HCT116 (cell line): ENCODE measurements around the gene PEF1. TPM values are rescaled to one million over a fixed set of nuclear protein-coding genes. Genes with fewer than 3 reads are reported as not detected.

Experiments used
- ATAC-seq: fragments of 200-7000 bp; cut with Tn5 transposase; 2 replicates; pipeline ENCODE4 v1.9.1; 2020; ENCODE audit warnings: mild to moderate bottlenecking, moderate library complexity
- BruUV-seq: library from RNA; stranded (reverse); fragments of 400-500 nt; replicated peaks from 2 replicates; lab custom pipeline; 2021; lab: Mats Ljungman, UMichigan
- CTCF ChIA-PET: fragments of 300-600 bp; sonication (Branson Sonifier 250); formaldehyde crosslinking; loops from one replicate; lab custom pipeline; 2021; ENCODE audit warnings: antibody characterized with exemption; lab: Charles Lee
- POLR2A ChIA-PET: fragments of 300-600, 350-600 bp; sonication (Branson Sonifier 250); formaldehyde crosslinking; loops from one replicate; lab custom pipeline; 2021; ENCODE audit warnings: antibody characterized with exemption; lab: Charles Lee
- RAD21 ChIA-PET, 2 experiments: fragments of 300-600 bp; sonication (Branson Sonifier 250); formaldehyde crosslinking; loops; one replicate each; lab custom pipeline; 2023; ENCODE audit warnings: low total read pairs in 2 of 2; ENCODE audit not compliant: uncharacterized antibody in 2 of 2, unreplicated experiment in 2 of 2, low non-redundant PET in 1 of 2; lab: Charles Lee
- DNase-seq: peaks from one replicate; pipeline ENCODE4 v3.0.0-alpha.2; 2010; ENCODE audit warnings: low read depth, low spot score
- H2AFZ ChIP-seq: fragments of 200-600 bp; shearing (Covaris generic), sonication (generic); 2 replicates; pipeline ENCODE4 v1.6.1; 2017; ENCODE audit warnings: low read depth, mixed run types, mixed read lengths, antibody characterized with exemption, low read length; ENCODE audit not compliant: poor library complexity, severe bottlenecking
- H3K27ac ChIP-seq: 2 replicates; pipeline ENCODE4 v1.5.1; 2012; ENCODE audit warnings: low read depth, low read length
- H3K27me3 ChIP-seq: fragments of 200-600 bp; sonication (generic); 2 replicates; pipeline ENCODE4 v1.6.1; 2016; ENCODE audit warnings: mixed run types, low read length, mixed read lengths; ENCODE audit not compliant: insufficient read depth
- H3K36me3 ChIP-seq, 2 experiments: fragments of 200-500 bp in 1 of 2; fragments of 200-600 bp in 1 of 2; sonication (Bioruptor generic) in 1 of 2; sonication (generic) in 1 of 2; 2 replicates each; pipeline versions ENCODE4 v1.5.1 to v1.6.1; 2014 to 2016; ENCODE audit warnings: low read length in 2 of 2, inconsistent platforms in 1 of 2, mixed read lengths in 1 of 2, mixed run types in 1 of 2; ENCODE audit not compliant: insufficient read depth in 2 of 2, control insufficient read depth in 1 of 2
- H3K4me1 ChIP-seq, 2 experiments: fragments of 200-600 bp in 1 of 2; sonication (generic) in 1 of 2; 2 replicates each; pipeline versions ENCODE4 v1.5.1 to v1.6.1; 2012 to 2017; ENCODE audit warnings: low read length in 2 of 2, inconsistent platforms in 1 of 2, mild to moderate bottlenecking in 1 of 2, mixed read lengths in 1 of 2, mixed run types in 1 of 2, moderate library complexity in 1 of 2; ENCODE audit not compliant: insufficient read depth in 2 of 2, control insufficient read depth in 1 of 2
- H3K4me2 ChIP-seq: fragments of 200-600 bp; sonication (generic); 2 replicates; pipeline ENCODE4 v1.6.1; 2017; ENCODE audit warnings: mixed run types, low read length, mixed read lengths
- H3K4me3 ChIP-seq, 2 experiments: fragments of 200-600 bp in 1 of 2; sonication (generic) in 1 of 2; replicated peaks in 1 of 2; 2 replicates each; pipeline ENCODE4 v1.5.1; 2011 to 2016; ENCODE audit warnings: low read length in 2 of 2, control low read depth in 1 of 2, low read depth in 1 of 2, mild to moderate bottlenecking in 1 of 2, mixed read lengths in 1 of 2, mixed run types in 1 of 2
- H3K79me2 ChIP-seq: fragments of 200-600 bp; sonication (generic); 2 replicates; pipeline ENCODE4 v1.6.1; 2017; ENCODE audit warnings: mild to moderate bottlenecking, mixed run types, low read length, moderate library complexity, mixed read lengths; ENCODE audit not compliant: insufficient read depth
- H3K9ac ChIP-seq: fragments of 200-600 bp; sonication (generic); 2 replicates; pipeline ENCODE4 v1.6.1; 2016; ENCODE audit warnings: low read length, mixed read lengths
- H3K9me2 ChIP-seq: fragments of 200-600 bp; sonication (generic), shearing (Covaris generic); 2 replicates; pipeline ENCODE4 v1.6.1; 2017; ENCODE audit warnings: mixed run types, mild to moderate bottlenecking, moderate library complexity; ENCODE audit not compliant: insufficient read depth
- H3K9me3 ChIP-seq, 2 experiments: fragments of 200-500 bp in 1 of 2; fragments of 200-600 bp in 1 of 2; sonication (Bioruptor generic) in 1 of 2; sonication (generic) in 1 of 2; 2 replicates each; pipeline ENCODE4 v1.6.1; 2014 to 2017; ENCODE audit warnings: low read length in 2 of 2, mixed read lengths in 2 of 2, inconsistent platforms in 1 of 2, low read depth in 1 of 2, mild to moderate bottlenecking in 1 of 2, mixed run types in 1 of 2, moderate library complexity in 1 of 2; ENCODE audit not compliant: control insufficient read depth in 1 of 2, insufficient read depth in 1 of 2
- H4K20me1 ChIP-seq: fragments of 200-600 bp; sonication (generic), shearing (Covaris generic); 2 replicates; pipeline ENCODE4 v1.6.1; 2017; ENCODE audit warnings: mixed run types, mild to moderate bottlenecking, moderate library complexity; ENCODE audit not compliant: insufficient read depth
- CEBPB ChIP-seq: IDR thresholded peaks from 2 replicates; pipeline ENCODE4 v1.6.1; 2012; ENCODE audit warnings: low read depth
- EGR1 ChIP-seq: IDR thresholded peaks from 2 replicates; pipeline ENCODE4 v1.6.1; 2012; ENCODE audit warnings: low read depth
- EZH2 ChIP-seq: fragments of 200-600 bp; sonication (generic); IDR thresholded peaks from 2 replicates; pipeline ENCODE4 v1.6.1; 2017; ENCODE audit warnings: antibody characterized with exemption, mixed run types
- EZH2phosphoT487 ChIP-seq: fragments of 200-600 bp; IDR thresholded peaks from 2 replicates; pipeline ENCODE4 v1.6.1; 2018; ENCODE audit warnings: antibody characterized with exemption, borderline replicate concordance
- POLR2A ChIP-seq: IDR thresholded peaks from 2 replicates; pipeline ENCODE4 v1.7.0; 2011; ENCODE audit warnings: borderline replicate concordance; ENCODE audit not compliant: insufficient read depth, insufficient read length; ENCODE audit errors: extremely low read depth
- POLR2AphosphoS5 ChIP-seq: IDR thresholded peaks from 2 replicates; pipeline ENCODE4 v1.6.1; 2011; ENCODE audit warnings: mild to moderate bottlenecking, low read depth, low read length, moderate library complexity
- SIN3A ChIP-seq: IDR thresholded peaks from 2 replicates; pipeline ENCODE4 v1.6.1; 2012; ENCODE audit warnings: low read depth
- SP1 ChIP-seq: IDR thresholded peaks from 2 replicates; pipeline ENCODE4 v1.6.1; 2012; ENCODE audit warnings: low read depth
- SRF ChIP-seq: IDR thresholded peaks from 2 replicates; pipeline ENCODE4 v1.6.1; 2012; ENCODE audit warnings: low read depth
- TCF7L2 ChIP-seq: IDR thresholded peaks from 2 replicates; pipeline ENCODE4 v1.7.0; 2011; ENCODE audit warnings: borderline replicate concordance, inconsistent platforms; ENCODE audit not compliant: insufficient read depth, insufficient read length; ENCODE audit errors: extremely low read depth
- YY1 ChIP-seq: IDR thresholded peaks from 2 replicates; pipeline ENCODE4 v1.6.1; 2011; ENCODE audit warnings: low read length, low read depth, moderate library complexity, mild to moderate bottlenecking; ENCODE audit not compliant: insufficient replicate concordance; ENCODE audit errors: extremely low read depth
- intact Hi-C: fragments of 100-400 bp; cut with micrococcal nuclease; formaldehyde crosslinking; loops from 2 replicates; pipeline ENCODE4 v1.10.0; 2022
- total RNA-seq: library from RNA; stranded (reverse); gene quantifications from one replicate; pipeline ENCODE4 v1.2.1, GENCODE V29; 2021; ENCODE audit not compliant: unreplicated experiment
- TF ChIP-seq, protein P1 (sequence below): IDR thresholded peaks from 2 replicates; pipeline ENCODE4 v1.6.1; 2011; ENCODE audit warnings: mild to moderate bottlenecking, low read length, moderate library complexity; ENCODE audit not compliant: insufficient replicate concordance; ENCODE audit errors: extremely low read depth

The PEF1 gene
- total RNA-seq, 1 experiment from 2014 or later = 37.6 TPM

DNA sequence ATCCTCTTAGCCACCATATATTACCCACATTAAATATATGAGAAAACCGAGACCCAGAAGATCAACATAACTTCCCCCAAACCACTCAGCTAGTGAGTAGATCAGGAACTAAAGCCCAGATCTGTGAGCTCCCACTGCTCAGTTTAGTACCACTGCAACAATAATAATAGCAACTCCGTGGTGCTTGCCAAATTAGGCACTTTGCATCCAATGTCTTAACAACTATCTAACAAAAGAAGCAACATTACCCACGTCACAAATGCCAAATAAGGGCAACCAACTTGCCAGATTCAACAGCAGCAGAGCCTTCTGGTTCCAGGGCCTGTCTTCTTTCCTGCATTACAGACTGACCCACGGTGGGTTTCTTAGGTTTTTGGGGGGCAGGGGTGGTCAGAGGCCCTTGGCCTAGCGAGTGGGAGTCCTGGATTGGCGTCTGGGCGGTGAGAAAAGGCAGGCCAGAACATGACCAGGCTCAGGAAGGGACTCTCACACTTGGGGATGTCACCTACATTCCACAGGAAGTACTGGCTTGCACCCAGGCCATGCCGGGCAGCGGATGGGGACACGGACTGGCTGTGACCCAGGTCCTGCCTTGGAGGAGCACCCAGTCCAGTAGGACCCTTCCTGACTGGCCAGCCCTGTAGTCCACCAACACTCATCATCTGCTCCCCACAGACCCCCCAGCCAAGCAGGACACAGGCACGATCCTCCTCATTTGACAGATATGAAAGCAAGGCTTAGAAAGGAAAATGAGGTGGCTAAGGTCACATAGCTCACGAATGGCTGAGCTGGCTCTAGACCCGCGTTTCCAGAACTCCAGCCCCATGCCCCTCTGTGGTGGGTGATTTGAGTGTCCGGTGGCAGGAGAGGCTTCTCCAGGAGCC, 22.6 kb downstream of the PEF1 start:
- H3K79me2 ChIP-seq = no peaks in the 10 kb centered on the region
- ChIA-PET CTCF (interaction anchor here (1.8 kb wide), 1 partner anchor 11 kb away, joined by 4 read pairs; no protein-coding TSS in a partner anchor), RAD21 (no interaction called here), POLR2A (no interaction called here)
- no peaks in the 10 kb centered on the region for H3K9me2 ChIP-seq
- DNase-seq (no peak), ATAC-seq (no peak)
- H3K36me3 ChIP-seq = no peaks in the 10 kb centered on the region
- H3K27me3 ChIP-seq = no peaks in the 10 kb centered on the region
- BruUV-seq = no TSS peak
- intact Hi-C loops = no loop called here
- H4K20me1 ChIP-seq = no peaks in the 10 kb centered on the region
- TF ChIP-seq SP1 (no peak), CEBPB (no peak), EGR1 (no peak), EZH2phosphoT487 (no peak), SIN3A (no peak), POLR2AphosphoS5 (no peak), TCF7L2 (no peak), POLR2A (no peak), SRF (no peak), EZH2 (no peak), YY1 (no peak)
- TF ChIP-seq, protein P1, sequence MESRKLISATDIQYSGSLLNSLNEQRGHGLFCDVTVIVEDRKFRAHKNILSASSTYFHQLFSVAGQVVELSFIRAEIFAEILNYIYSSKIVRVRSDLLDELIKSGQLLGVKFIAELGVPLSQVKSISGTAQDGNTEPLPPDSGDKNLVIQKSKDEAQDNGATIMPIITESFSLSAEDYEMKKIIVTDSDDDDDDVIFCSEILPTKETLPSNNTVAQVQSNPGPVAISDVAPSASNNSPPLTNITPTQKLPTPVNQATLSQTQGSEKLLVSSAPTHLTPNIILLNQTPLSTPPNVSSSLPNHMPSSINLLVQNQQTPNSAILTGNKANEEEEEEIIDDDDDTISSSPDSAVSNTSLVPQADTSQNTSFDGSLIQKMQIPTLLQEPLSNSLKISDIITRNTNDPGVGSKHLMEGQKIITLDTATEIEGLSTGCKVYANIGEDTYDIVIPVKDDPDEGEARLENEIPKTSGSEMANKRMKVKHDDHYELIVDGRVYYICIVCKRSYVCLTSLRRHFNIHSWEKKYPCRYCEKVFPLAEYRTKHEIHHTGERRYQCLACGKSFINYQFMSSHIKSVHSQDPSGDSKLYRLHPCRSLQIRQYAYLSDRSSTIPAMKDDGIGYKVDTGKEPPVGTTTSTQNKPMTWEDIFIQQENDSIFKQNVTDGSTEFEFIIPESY = no peak
- no peak overlapping the region for H3K9ac ChIP-seq
- no peaks in the 10 kb centered on the region for H3K9me3 ChIP-seq
- H3K27ac ChIP-seq = no peak overlapping the region
- no peak overlapping the region for H2AFZ ChIP-seq
- H3K4me1 ChIP-seq = no peaks in the 10 kb centered on the region; a peak in 1 of 4 replicates
- no peak overlapping the region for H3K4me3 ChIP-seq
- no peak overlapping the region for H3K4me2 ChIP-seq
